ENCODE data around the gene KRTAP4-2. TPM values are rescaled to one million over a fixed set of nuclear protein-coding genes. Genes with fewer than 3 reads are reported as not detected.

KRTAP4-2 gene
- total RNA-seq, 1 donor: not detected

GRCh38 chr17:41131979-41132378 is 46.0 kb downstream of the KRTAP4-2 start:
- no peak for DNase-seq (ENCODE audit: low read depth)
- no peak overlapping the region for H3K4me3 ChIP-seq (ENCODE audit: low read depth, low read length)
- no peak for TF ChIP-seq CTCF (IDR thresholded peaks at IDR 0.05; ENCODE audit: insufficient read depth, low read depth, low read length)

Small RNA genes within 50 kb of the gene (small RNA-seq; reads per million reads assigned to genes)
- not detected for gene KRTAP4-17P

Other genes with a start within 250 kb of the KRTAP4-2 start
- under 0.01 and 1.7 TPM in 2 replicates for gene KRT23, start 240.6 kb downstream of the KRTAP4-2 start, total RNA-seq
- not detected in 2 replicates for gene KRT39, start 211.3 kb downstream of the KRTAP4-2 start, total RNA-seq
- gene KRT40, start 193.9 kb downstream of the KRTAP4-2 start, total RNA-seq: not detected in 2 replicates
- not detected in 2 replicates for gene KRTAP3-3, start 184.1 kb downstream of the KRTAP4-2 start, total RNA-seq
- not detected in 2 replicates for gene KRTAP3-2, start 178.3 kb downstream of the KRTAP4-2 start, total RNA-seq
- gene KRTAP3-1, start 169.1 kb downstream of the KRTAP4-2 start, total RNA-seq: not detected in 2 replicates
- 11.0 and 16.4 TPM in 2 replicates for gene KRTAP1-5, start 151.0 kb downstream of the KRTAP4-2 start, total RNA-seq
- gene KRTAP1-4, start 148.0 kb downstream of the KRTAP4-2 start, total RNA-seq: not detected in 2 replicates
- gene KRTAP1-3, start 143.3 kb downstream of the KRTAP4-2 start, total RNA-seq: not detected in 2 replicates
- not detected in 2 replicates for gene KRTAP1-1, start 136.8 kb downstream of the KRTAP4-2 start, total RNA-seq
- not detected in 2 replicates for gene KRTAP2-1, start 130.9 kb downstream of the KRTAP4-2 start, total RNA-seq
- not detected in 2 replicates for gene KRTAP2-2, start 123.0 kb downstream of the KRTAP4-2 start, total RNA-seq
- 0.32 TPM in 1 of 2 replicates, not detected in the other for gene KRTAP2-3, start 118.1 kb downstream of the KRTAP4-2 start, total RNA-seq
- gene KRTAP2-4, start 112.3 kb downstream of the KRTAP4-2 start, total RNA-seq: not detected in 2 replicates
- gene KRTAP4-7, start 94.1 kb downstream of the KRTAP4-2 start, total RNA-seq: not detected in 2 replicates
- gene KRTAP4-8, start 80.1 kb downstream of the KRTAP4-2 start, total RNA-seq: not detected in 2 replicates
- not detected in 2 replicates for gene KRTAP4-16, start 76.0 kb downstream of the KRTAP4-2 start, total RNA-seq
- gene KRTAP4-9, start 72.8 kb downstream of the KRTAP4-2 start, total RNA-seq: not detected in 2 replicates
- gene KRTAP4-11, start 59.8 kb downstream of the KRTAP4-2 start, total RNA-seq: not detected in 2 replicates
- gene KRTAP4-12, start 54.0 kb downstream of the KRTAP4-2 start, total RNA-seq: not detected in 2 replicates
- gene KRTAP4-6, start 37.7 kb downstream of the KRTAP4-2 start, total RNA-seq: not detected in 2 replicates
- not detected in 2 replicates for gene KRTAP4-5, start 28.4 kb downstream of the KRTAP4-2 start, total RNA-seq
- gene KRTAP4-4, start 17.5 kb downstream of the KRTAP4-2 start, total RNA-seq: not detected in 2 replicates
- not detected in 2 replicates for gene KRTAP4-3, start 10.0 kb downstream of the KRTAP4-2 start, total RNA-seq
- gene KRTAP4-1, start 6.7 kb upstream of the KRTAP4-2 start, total RNA-seq: not detected in 2 replicates
- not detected in 2 replicates for gene KRTAP9-1, start 11.7 kb upstream of the KRTAP4-2 start, total RNA-seq
- gene KRTAP9-2, start 48.4 kb upstream of the KRTAP4-2 start, total RNA-seq: not detected in 2 replicates
- not detected in 2 replicates for gene KRTAP9-3, start 54.2 kb upstream of the KRTAP4-2 start, total RNA-seq
- not detected in 2 replicates for gene KRTAP9-8, start 59.8 kb upstream of the KRTAP4-2 start, total RNA-seq
- gene KRTAP9-4, start 71.5 kb upstream of the KRTAP4-2 start, total RNA-seq: not detected in 2 replicates
- gene KRTAP9-9, start 77.2 kb upstream of the KRTAP4-2 start, total RNA-seq: not detected in 2 replicates
- gene KRTAP9-6, start 87.2 kb upstream of the KRTAP4-2 start, total RNA-seq: not detected in 2 replicates
- not detected in 2 replicates for gene KRTAP9-7, start 97.5 kb upstream of the KRTAP4-2 start, total RNA-seq
- gene KRTAP29-1, start 124.6 kb upstream of the KRTAP4-2 start, total RNA-seq: not detected in 2 replicates
- not detected in 2 replicates for gene KRTAP16-1, start 131.1 kb upstream of the KRTAP4-2 start, total RNA-seq
- gene KRTAP17-1, start 137.5 kb upstream of the KRTAP4-2 start, total RNA-seq: not detected in 2 replicates
- gene KRT33A, start 172.6 kb upstream of the KRTAP4-2 start, total RNA-seq: not detected in 2 replicates
- under 0.01 and 0.32 TPM in 2 replicates for gene KRT33B, start 191.6 kb upstream of the KRTAP4-2 start, total RNA-seq
- 26.7 and 28.9 TPM in 2 replicates for gene KRT34, start 204.1 kb upstream of the KRTAP4-2 start, total RNA-seq
- not detected in 2 replicates for gene KRT31, start 219.4 kb upstream of the KRTAP4-2 start, total RNA-seq
- gene KRT37, start 246.4 kb upstream of the KRTAP4-2 start, total RNA-seq: not detected in 2 replicates

All from fibroblast of villous mesenchyme (primary cell).